ENCODE results near the gene KBTBD3.

The KBTBD3 gene

DNA sequence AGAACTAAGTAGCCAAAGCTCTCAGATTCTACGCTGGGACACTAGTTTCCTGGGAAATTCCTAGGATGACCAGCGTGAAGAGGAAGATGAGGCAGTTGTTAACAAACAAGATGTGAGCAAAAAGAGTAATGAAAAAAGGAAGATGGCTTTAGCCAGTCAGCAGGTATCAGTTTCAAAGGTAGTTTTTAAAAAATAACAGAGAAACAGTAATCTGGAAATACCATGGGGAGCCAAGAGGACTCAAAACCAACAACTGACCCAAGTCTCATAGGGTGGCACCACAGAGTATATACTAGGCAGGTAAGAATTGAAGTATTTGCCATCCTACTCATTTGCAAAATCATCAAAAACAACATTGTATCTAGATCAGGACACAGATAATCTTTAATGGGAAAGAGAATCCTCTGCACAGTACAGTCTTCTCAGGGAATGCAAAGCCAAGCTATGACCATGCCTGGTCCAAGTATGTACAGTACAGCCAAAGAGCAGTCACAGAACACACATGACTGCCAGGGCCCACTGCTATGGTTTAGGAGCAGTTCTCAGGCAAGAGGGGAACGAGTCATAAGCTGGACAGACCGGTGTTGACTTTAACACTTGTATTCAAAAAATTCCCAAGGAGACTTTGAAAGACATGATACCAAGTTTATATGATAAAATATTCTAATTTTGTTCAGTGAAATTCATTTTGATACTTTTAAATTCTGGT lies 75.7 kb downstream of the KBTBD3 start:
- DNase-seq (ENCODE audit: low read depth), result no peak
